Gastroesophageal sphincter (tissue), 2 donors: Measurements from ENCODE around the gene MIA2.

ENCODE experiments used
- POLR2A ChIP-seq, 2 donors: fragments of 450-650 bp; IDR thresholded peaks; one replicate each; pipeline ENCODE4 v1.6.1; 2017; ENCODE audit warnings: antibody characterized with exemption in 2 of 2, mild to moderate bottlenecking in 2 of 2, moderate library complexity in 1 of 2
- POLR2AphosphoS5 ChIP-seq: sonication (generic); formaldehyde crosslinking; IDR thresholded peaks from one replicate; pipeline ENCODE4 v1.6.1; 2017; ENCODE audit warnings: antibody characterized with exemption

GRCh38 chr14:39364509-39364908 lies 130.8 kb downstream of the MIA2 start:
- TF ChIP-seq POLR2AphosphoS5 (no peak), POLR2A (IDR thresholded peaks at IDR 0.05) (no peak)
